AG04449 (cell line): ENCODE results near the gene PLAAT5.

ENCODE experiments used
- CTCF ChIA-PET: fragments of 350-600 bp; formaldehyde crosslinking; extraction: SDS; loops from one replicate; lab custom pipeline; 2021; ENCODE audit warnings: antibody characterized with exemption; lab: Yijun Ruan, JAX
- POLR2A ChIA-PET: fragments of 400-600, 350-600 bp; formaldehyde crosslinking; extraction: SDS; loops from one replicate; lab custom pipeline; 2020; ENCODE audit warnings: antibody characterized with exemption, inconsistent platforms; lab: Yijun Ruan, JAX
- DNase-seq: peaks from one replicate; pipeline ENCODE4 v3.0.0-alpha.2; 2010; ENCODE audit warnings: low read depth, low spot score
- H3K4me3 ChIP-seq: 2 replicates; pipeline ENCODE4 v1.5.1; 2011; ENCODE audit warnings: low read depth, mild to moderate bottlenecking, control low read depth, low read length
- TF ChIP-seq, protein P1 (sequence below): IDR thresholded peaks from one replicate; pipeline ENCODE4 v1.5.1; 2011; ENCODE audit warnings: mild to moderate bottlenecking, moderate library complexity, low read length, control low read depth, inconsistent platforms; ENCODE audit not compliant: insufficient read depth; ENCODE audit errors: missing control alignments

PLAAT5 gene, protein sequence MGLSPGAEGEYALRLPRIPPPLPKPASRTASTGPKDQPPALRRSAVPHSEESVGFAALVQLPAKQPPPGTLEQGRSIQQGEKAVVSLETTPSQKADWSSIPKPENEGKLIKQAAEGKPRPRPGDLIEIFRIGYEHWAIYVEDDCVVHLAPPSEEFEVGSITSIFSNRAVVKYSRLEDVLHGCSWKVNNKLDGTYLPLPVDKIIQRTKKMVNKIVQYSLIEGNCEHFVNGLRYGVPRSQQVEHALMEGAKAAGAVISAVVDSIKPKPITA

DNA sequence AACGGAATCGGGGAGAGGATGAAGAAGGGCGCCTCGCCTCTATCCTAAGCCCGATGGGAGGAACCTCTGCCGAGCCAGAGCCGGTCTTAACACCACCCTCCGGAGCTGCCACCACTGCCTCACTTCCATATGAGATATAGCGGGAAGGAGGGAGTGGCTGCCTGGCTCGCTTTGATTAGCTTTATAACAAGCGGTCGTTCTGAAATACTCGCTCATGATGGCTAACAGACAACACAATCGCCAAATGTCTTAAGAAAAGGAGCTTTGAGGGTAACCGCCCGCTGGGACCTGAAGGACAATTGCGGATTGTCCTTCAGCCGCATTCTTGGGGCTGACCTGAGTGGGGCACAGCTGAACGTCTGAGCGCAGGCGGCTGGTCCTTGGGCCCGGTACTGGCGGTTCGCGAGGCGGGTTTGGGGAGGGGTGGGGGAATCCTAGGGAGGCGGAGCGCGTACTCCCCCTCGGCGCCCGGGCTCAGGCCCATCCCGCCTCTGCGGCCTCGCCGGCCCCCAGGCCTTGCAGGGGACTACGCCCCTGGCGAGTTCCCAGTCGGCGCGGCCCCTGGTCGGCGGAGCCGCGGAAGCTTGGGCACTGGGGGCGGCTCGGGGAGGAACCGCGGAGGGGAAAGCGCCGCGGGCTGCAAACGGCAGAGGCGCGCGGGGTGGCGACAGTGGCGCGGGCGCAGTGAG lies at the start of gene PLAAT5:
Gene PLAAT5, minus strand, starts transcription at position 617 of the 689 bp plus-strand sequence. Its CDS starts 133 bp downstream, at position 484.
- peak within 1 kb of the TSS; percentile 33 for H3K4me3 ChIP-seq
- no peak for DNase-seq
- ChIA-PET CTCF (interaction anchor here (1.0 to 2.1 kb wide), 3 partner anchors 12 to 149 kb away, joined by 4 to 11 read pairs (median 5); no protein-coding TSS in a partner anchor), POLR2A (no interaction called here)
- TF ChIP-seq, protein P1, sequence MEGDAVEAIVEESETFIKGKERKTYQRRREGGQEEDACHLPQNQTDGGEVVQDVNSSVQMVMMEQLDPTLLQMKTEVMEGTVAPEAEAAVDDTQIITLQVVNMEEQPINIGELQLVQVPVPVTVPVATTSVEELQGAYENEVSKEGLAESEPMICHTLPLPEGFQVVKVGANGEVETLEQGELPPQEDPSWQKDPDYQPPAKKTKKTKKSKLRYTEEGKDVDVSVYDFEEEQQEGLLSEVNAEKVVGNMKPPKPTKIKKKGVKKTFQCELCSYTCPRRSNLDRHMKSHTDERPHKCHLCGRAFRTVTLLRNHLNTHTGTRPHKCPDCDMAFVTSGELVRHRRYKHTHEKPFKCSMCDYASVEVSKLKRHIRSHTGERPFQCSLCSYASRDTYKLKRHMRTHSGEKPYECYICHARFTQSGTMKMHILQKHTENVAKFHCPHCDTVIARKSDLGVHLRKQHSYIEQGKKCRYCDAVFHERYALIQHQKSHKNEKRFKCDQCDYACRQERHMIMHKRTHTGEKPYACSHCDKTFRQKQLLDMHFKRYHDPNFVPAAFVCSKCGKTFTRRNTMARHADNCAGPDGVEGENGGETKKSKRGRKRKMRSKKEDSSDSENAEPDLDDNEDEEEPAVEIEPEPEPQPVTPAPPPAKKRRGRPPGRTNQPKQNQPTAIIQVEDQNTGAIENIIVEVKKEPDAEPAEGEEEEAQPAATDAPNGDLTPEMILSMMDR, result no peak

DNA sequence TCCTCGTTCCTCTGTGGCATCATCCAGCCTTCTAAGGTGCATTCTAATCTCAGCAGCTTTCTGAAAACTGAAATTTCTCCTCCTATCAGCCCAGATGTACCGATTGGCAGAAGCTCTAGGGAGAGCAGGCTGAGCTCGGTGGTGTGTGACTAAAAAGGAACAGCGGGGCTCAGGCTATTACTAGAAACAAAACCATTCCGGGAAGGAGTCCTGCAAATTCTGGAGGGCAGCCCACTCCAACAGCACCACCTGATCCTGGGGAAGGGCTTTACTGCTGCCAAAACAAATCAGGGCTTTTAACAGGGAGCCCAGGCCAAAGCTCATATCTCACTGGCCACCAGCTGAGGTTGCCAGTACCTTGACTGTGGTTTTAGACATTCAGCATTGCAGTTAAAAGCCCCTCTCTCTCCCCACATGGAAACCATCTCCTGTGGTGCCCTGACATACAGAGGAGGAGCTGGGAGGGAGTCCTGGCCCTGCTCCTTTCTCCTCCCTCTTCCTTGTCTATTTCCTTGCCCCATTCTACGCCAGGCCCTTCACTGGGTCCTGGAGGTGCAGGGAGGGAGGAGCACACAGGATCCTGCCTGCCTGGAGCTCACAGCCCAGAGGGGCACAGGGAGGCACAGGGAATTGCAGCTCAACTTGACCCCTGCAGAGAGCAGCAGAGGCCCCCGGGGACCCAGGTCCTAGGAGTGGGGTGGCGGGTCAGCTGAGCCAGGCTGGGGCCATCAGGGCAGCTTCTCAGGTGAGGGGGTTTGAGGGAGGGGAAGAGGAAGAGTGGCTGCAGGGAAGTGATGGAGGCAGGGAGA lies 46.5 kb upstream of the PLAAT5 start:
- CTCF ChIA-PET, result interaction anchor here (1.3 kb wide), 1 partner anchor 59 kb away, joined by 5 read pairs; no protein-coding TSS in a partner anchor
- POLR2A ChIA-PET, result interaction anchor here (0.9 kb wide), 1 partner anchor 84 kb away, joined by 3 read pairs; no protein-coding TSS in a partner anchor
- TF ChIP-seq, protein P1, result no peak
- no peak for DNase-seq
- H3K4me3 ChIP-seq, result peak overlapping the region; percentile 40

DNA sequence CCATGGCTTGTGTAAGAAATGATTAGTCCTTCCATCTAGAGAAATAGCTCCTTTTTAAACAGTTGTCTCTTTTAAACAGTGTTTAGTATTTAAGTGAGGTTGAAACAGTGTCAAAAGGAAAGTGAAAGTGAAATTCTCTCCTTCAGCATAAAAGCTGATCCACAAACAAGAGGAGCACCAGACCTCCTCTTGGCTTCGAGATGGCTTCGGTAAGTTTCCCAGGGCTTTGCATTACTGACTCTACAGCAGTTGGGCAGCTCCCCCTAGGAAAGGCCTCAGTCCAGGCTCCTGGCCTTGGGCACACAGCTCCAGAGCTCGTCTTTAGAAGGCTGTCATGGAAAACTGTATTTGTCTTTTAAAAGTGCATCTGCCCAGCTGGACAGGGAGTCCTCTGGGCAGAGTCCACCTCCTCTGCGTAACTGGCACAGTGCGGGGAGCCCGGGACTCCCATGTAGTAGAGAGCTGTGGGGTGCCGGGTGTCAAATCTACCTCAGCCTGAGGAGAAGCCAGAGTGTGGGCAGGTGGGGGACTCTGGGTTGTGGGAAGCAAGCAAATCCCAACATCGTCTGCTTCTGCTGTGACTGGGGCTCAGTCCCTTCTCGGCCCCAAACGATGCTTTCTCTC lies 45.8 kb upstream of the PLAAT5 start, which contains the start of gene PLAAT4:
Gene PLAAT4, plus strand, starts transcription at position 140 of the 624 bp plus-strand sequence. Its CDS starts 61 bp downstream, at position 201.
- H3K4me3 ChIP-seq, result peak within 1 kb of the TSS; percentile 40
- ChIA-PET CTCF (interaction anchor here (1.3 kb wide), 1 partner anchor 58 kb away, joined by 5 read pairs; no protein-coding TSS in a partner anchor), POLR2A (interaction anchor here (0.9 kb wide), 1 partner anchor 85 kb away, joined by 3 read pairs; no protein-coding TSS in a partner anchor)
- TF ChIP-seq, protein P1, result no peak
- DNase-seq, result no peak

DNA sequence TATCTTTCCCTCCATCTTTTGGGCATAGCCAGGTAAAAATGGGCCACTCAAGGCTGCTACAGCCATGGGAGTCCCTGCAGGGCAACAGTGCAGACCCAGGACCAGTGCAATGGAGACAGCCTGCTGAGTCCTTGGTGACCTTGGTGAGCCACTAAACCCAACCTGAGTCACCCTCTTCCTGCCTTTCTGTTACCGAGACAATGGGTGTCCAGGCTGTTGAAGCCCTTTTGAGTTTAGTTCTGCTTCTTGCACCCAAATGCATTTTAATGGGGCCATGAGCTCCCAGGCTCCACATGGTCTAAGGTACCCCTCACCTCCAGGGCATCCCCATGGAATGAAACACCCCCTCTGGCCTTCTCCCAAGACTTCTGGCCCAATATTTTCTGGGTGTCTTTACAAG lies 44.8 kb upstream of the PLAAT5 start:
- DNase-seq, result no peak
- CTCF ChIA-PET, result no interaction called here
- POLR2A ChIA-PET, result no interaction called here
- TF ChIP-seq, protein P1, result no peak
- no peak overlapping the region for H3K4me3 ChIP-seq

DNA sequence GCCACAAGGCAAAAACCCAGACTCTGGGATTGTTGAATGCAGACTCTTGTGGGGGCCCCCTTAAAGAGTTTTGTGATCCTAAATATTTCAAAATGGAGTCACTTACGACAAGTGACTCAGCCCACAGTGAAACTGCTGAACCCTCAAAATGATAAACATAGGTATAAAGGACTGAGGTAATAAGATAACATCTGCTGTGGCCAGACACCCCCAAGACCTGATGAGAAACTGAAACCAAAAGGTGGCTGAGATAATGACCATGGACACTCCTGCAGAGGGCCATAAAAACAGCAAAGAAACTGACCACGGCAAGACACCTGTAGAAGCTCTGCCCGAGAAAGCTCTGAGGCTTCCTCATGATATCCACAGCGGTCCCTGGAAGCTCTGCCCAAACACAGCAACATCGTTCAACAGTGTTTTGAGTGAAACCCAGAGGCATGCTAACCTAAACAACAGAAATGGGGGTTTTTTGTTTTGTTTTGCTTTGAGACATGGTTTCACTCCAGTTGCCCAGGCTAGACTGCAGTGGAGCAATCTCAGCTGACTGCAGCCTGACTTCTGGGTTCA lies 44.0 kb upstream of the PLAAT5 start:
- CTCF ChIA-PET, result no interaction called here
- TF ChIP-seq, protein P1, result no peak
- H3K4me3 ChIP-seq, result no peak overlapping the region

More for the DNA sequence above, 44.0 kb upstream of the PLAAT5 start:
- DNase-seq, result no peak
- POLR2A ChIA-PET, result no interaction called here
